Measurements from ENCODE around the gene GRPR. TPM values are rescaled to one million over a fixed set of nuclear protein-coding genes. Genes with fewer than 3 reads are reported as not detected.

The GRPR gene
- total RNA-seq (0.71 TPM), polyA plus RNA-seq (ENCODE audit: insufficient read depth in 1 of 8, insufficient read length in 8 of 8, low replicate concordance in 1 of 8) (under 1 TPM; 0.48 to 0.81 (median 0.66) TPM)
- long read RNA-seq, donor 1: 0 reads
- long read RNA-seq, donor 2: 0 reads
- long read RNA-seq, donor 3: 0 reads
- long read RNA-seq, donor 4, partial matches to known transcripts: 0 of 1 reads
- long read RNA-seq, donor 4, other reads (novel, unspliced or antisense): 0 of 1 reads
- long read RNA-seq, donor 5: 0 reads
- long read RNA-seq, donor 6: 0 reads
- long read RNA-seq, donor 7: 0 reads
- long read RNA-seq, donor 8: 0 reads
- long read RNA-seq, donor 9: 0 reads
- long read RNA-seq, donor 10: 0 reads
- long read RNA-seq, donor 11: 0 reads

- Histone ChIP-seq H3K27me3 (ENCODE audit: control insufficient read depth, insufficient read depth, low read length) (peaks cover 25% of the 10 kb centered on the region), H3K27ac (ENCODE audit: low read length) (no peak within 1 kb of the TSS), H3K36me3 (ENCODE audit: control insufficient read depth, insufficient read depth, low read length) (no peaks in the 10 kb centered on the region), H3K4me1 (ENCODE audit: control insufficient read depth, insufficient read depth, low read length) (no peaks in the 10 kb centered on the region), H3K4me3 (ENCODE audit: low read length) (no peak within 1 kb of the TSS), H3K9me3 (replicated peaks; ENCODE audit: control insufficient read depth, low read depth, low read length) (peaks cover 3% of the 10 kb centered on the region)
- 0% methylated on average over 1 of the region's 6 CpGs for WGBS (ENCODE audit: insufficient coverage)
- DNase-seq: peak; percentile 92
Observed at GRCh38 chrX:16123222-16123786, at the start of gene GRPR. TSS of gene GRPR (plus strand) at chrX:16123565. CDS start at chrX:16123954, 389 bp downstream.

GRCh38 chrX:16075087-16075486 is 48.3 kb upstream of the GRPR start:
- Histone ChIP-seq H3K27ac (ENCODE audit: low read length) (no peak overlapping the region), H3K9me3 (replicated peaks; ENCODE audit: control insufficient read depth, low read depth, low read length) (no peaks in the 10 kb centered on the region), H3K27me3 (ENCODE audit: control insufficient read depth, insufficient read depth, low read length) (no peaks in the 10 kb centered on the region), H3K36me3 (ENCODE audit: control insufficient read depth, insufficient read depth, low read length) (no peaks in the 10 kb centered on the region), H3K4me3 (ENCODE audit: low read length) (no peak overlapping the region), H3K4me1 (ENCODE audit: control insufficient read depth, insufficient read depth, low read length) (no peaks in the 10 kb centered on the region)
- no peak for DNase-seq
- no CpG with 5 or more reads among the region's 1 CpG for WGBS (ENCODE audit: insufficient coverage)

GRCh38 chrX:16076834-16077233 is 46.5 kb upstream of the GRPR start:
- H3K9me3 ChIP-seq (replicated peaks; ENCODE audit: control insufficient read depth, low read depth, low read length): no peaks in the 10 kb centered on the region
- H3K27ac ChIP-seq (ENCODE audit: low read length): no peak overlapping the region
- no peaks in the 10 kb centered on the region for H3K4me1 ChIP-seq (ENCODE audit: control insufficient read depth, insufficient read depth, low read length)
- no peak for DNase-seq
- 39% methylated on average over 2 of the region's 2 CpGs for WGBS (ENCODE audit: insufficient coverage)
- no peak overlapping the region for H3K4me3 ChIP-seq (ENCODE audit: low read length)
- peaks cover 4% of the 10 kb centered on the region for H3K27me3 ChIP-seq (ENCODE audit: control insufficient read depth, insufficient read depth, low read length)
- H3K36me3 ChIP-seq (ENCODE audit: control insufficient read depth, insufficient read depth, low read length): no peaks in the 10 kb centered on the region

- WGBS (ENCODE audit: insufficient coverage): no CpG with 5 or more reads among the region's 2 CpGs
- no peaks in the 10 kb centered on the region for H3K9me3 ChIP-seq (replicated peaks; ENCODE audit: control insufficient read depth, low read depth, low read length)
- H3K4me3 ChIP-seq (ENCODE audit: low read length): no peak overlapping the region
- H3K36me3 ChIP-seq (ENCODE audit: control insufficient read depth, insufficient read depth, low read length): no peaks in the 10 kb centered on the region
- H3K27me3 ChIP-seq (ENCODE audit: control insufficient read depth, insufficient read depth, low read length): peaks cover 6% of the 10 kb centered on the region
- no peak overlapping the region for H3K27ac ChIP-seq (ENCODE audit: low read length)
- no peaks in the 10 kb centered on the region for H3K4me1 ChIP-seq (ENCODE audit: control insufficient read depth, insufficient read depth, low read length)
- no peak for DNase-seq
Observed at GRCh38 chrX:16077811-16078210, 45.6 kb upstream of the GRPR start.

GRCh38 chrX:16081357-16081756 is 42.0 kb upstream of the GRPR start:
- Histone ChIP-seq H3K9me3 (replicated peaks; ENCODE audit: control insufficient read depth, low read depth, low read length) (no peaks in the 10 kb centered on the region), H3K27me3 (ENCODE audit: control insufficient read depth, insufficient read depth, low read length) (peaks cover 6% of the 10 kb centered on the region), H3K27ac (ENCODE audit: low read length) (no peak overlapping the region), H3K36me3 (ENCODE audit: control insufficient read depth, insufficient read depth, low read length) (no peaks in the 10 kb centered on the region), H3K4me3 (ENCODE audit: low read length) (no peak overlapping the region), H3K4me1 (ENCODE audit: control insufficient read depth, insufficient read depth, low read length) (no peaks in the 10 kb centered on the region)
- WGBS (ENCODE audit: insufficient coverage): no CpG with 5 or more reads among the region's 2 CpGs
- no peak for DNase-seq

GRCh38 chrX:16082470-16083085 is 40.8 kb upstream of the GRPR start:
- 66% methylated on average over 2 of the region's 10 CpGs for WGBS (ENCODE audit: insufficient coverage)

GRCh38 chrX:16087076-16087475 is 36.3 kb upstream of the GRPR start:
- H3K27me3 ChIP-seq (ENCODE audit: control insufficient read depth, insufficient read depth, low read length): peaks cover 4% of the 10 kb centered on the region
- DNase-seq: peak; percentile 9
- H3K27ac ChIP-seq (ENCODE audit: low read length): no peak overlapping the region
- no peaks in the 10 kb centered on the region for H3K36me3 ChIP-seq (ENCODE audit: control insufficient read depth, insufficient read depth, low read length)
- 40% methylated on average over 1 of the region's 3 CpGs for WGBS (ENCODE audit: insufficient coverage)
- no peaks in the 10 kb centered on the region for H3K9me3 ChIP-seq (replicated peaks; ENCODE audit: control insufficient read depth, low read depth, low read length)
- H3K4me1 ChIP-seq (ENCODE audit: control insufficient read depth, insufficient read depth, low read length): no peaks in the 10 kb centered on the region
- H3K4me3 ChIP-seq (ENCODE audit: low read length): no peak overlapping the region

More at GRCh38 chrX:16082470-16083085, 40.8 kb upstream of the GRPR start:
- Histone ChIP-seq H3K36me3 (ENCODE audit: control insufficient read depth, insufficient read depth, low read length) (no peaks in the 10 kb centered on the region), H3K9me3 (replicated peaks; ENCODE audit: control insufficient read depth, low read depth, low read length) (no peaks in the 10 kb centered on the region), H3K27ac (ENCODE audit: low read length) (no peak overlapping the region), H3K4me3 (ENCODE audit: low read length) (no peak overlapping the region), H3K27me3 (ENCODE audit: control insufficient read depth, insufficient read depth, low read length) (peaks cover 6% of the 10 kb centered on the region), H3K4me1 (ENCODE audit: control insufficient read depth, insufficient read depth, low read length) (no peaks in the 10 kb centered on the region)
- no peak for DNase-seq

GRCh38 chrX:16089086-16089485 is 34.3 kb upstream of the GRPR start:
- Histone ChIP-seq H3K4me1 (ENCODE audit: control insufficient read depth, insufficient read depth, low read length) (no peaks in the 10 kb centered on the region), H3K36me3 (ENCODE audit: control insufficient read depth, insufficient read depth, low read length) (no peaks in the 10 kb centered on the region), H3K9me3 (replicated peaks; ENCODE audit: control insufficient read depth, low read depth, low read length) (no peaks in the 10 kb centered on the region), H3K27me3 (ENCODE audit: control insufficient read depth, insufficient read depth, low read length) (peaks cover 4% of the 10 kb centered on the region), H3K4me3 (ENCODE audit: low read length) (no peak overlapping the region), H3K27ac (ENCODE audit: low read length) (no peak overlapping the region)
- no peak for DNase-seq

GRCh38 chrX:16096141-16096540 is 27.2 kb upstream of the GRPR start:
- WGBS (ENCODE audit: insufficient coverage): no CpG with 5 or more reads among the region's 3 CpGs
- Histone ChIP-seq H3K9me3 (replicated peaks; ENCODE audit: control insufficient read depth, low read depth, low read length) (no peaks in the 10 kb centered on the region), H3K4me1 (ENCODE audit: control insufficient read depth, insufficient read depth, low read length) (no peaks in the 10 kb centered on the region)

GRCh38 chrX:16100673-16101072 is 22.7 kb upstream of the GRPR start:
- WGBS (ENCODE audit: insufficient coverage): 33% methylated on average over 1 of the region's 4 CpGs
- H3K36me3 ChIP-seq (ENCODE audit: control insufficient read depth, insufficient read depth, low read length): no peaks in the 10 kb centered on the region
- peaks cover 23% of the 10 kb centered on the region for H3K27me3 ChIP-seq (ENCODE audit: control insufficient read depth, insufficient read depth, low read length)
- H3K27ac ChIP-seq (ENCODE audit: low read length): no peak overlapping the region
- H3K9me3 ChIP-seq (replicated peaks; ENCODE audit: control insufficient read depth, low read depth, low read length): peaks cover 2% of the 10 kb centered on the region
- DNase-seq: no peak
- no peaks in the 10 kb centered on the region for H3K4me1 ChIP-seq (ENCODE audit: control insufficient read depth, insufficient read depth, low read length)
- no peak overlapping the region for H3K4me3 ChIP-seq (ENCODE audit: low read length)

More at GRCh38 chrX:16096141-16096540, 27.2 kb upstream of the GRPR start:
- H3K27ac ChIP-seq (ENCODE audit: low read length): no peak overlapping the region
- H3K4me3 ChIP-seq (ENCODE audit: low read length): no peak overlapping the region
- H3K36me3 ChIP-seq (ENCODE audit: control insufficient read depth, insufficient read depth, low read length): no peaks in the 10 kb centered on the region
- DNase-seq: no peak
- peaks cover 19% of the 10 kb centered on the region for H3K27me3 ChIP-seq (ENCODE audit: control insufficient read depth, insufficient read depth, low read length)
